H1 (cell line): ENCODE data around the gene CLCC1. TPM values are rescaled to one million over a fixed set of nuclear protein-coding genes. Genes with fewer than 3 reads are reported as not detected.

ENCODE experiments used
- BCL11A ChIP-seq, 2 experiments: IDR thresholded peaks; one replicate each; pipeline ENCODE4 v1.6.1; 2011; ENCODE audit warnings: low read depth in 2 of 2, low read length in 2 of 2, mild to moderate bottlenecking in 2 of 2
- RXRA ChIP-seq: IDR thresholded peaks from 2 replicates; pipeline ENCODE4 v1.6.1; 2011; ENCODE audit warnings: low read depth, mild to moderate bottlenecking, low read length, moderate library complexity; ENCODE audit not compliant: insufficient read depth
- SP1 ChIP-seq: IDR thresholded peaks from 2 replicates; pipeline ENCODE4 v1.6.1; 2011; ENCODE audit warnings: low read depth, low read length
- SRF ChIP-seq: IDR thresholded peaks from 2 replicates; pipeline ENCODE4 v1.6.1; 2011; ENCODE audit warnings: mild to moderate bottlenecking, low read depth, low read length, moderate library complexity
- TEAD4 ChIP-seq: IDR thresholded peaks from 2 replicates; pipeline ENCODE4 v1.6.1; 2012; ENCODE audit warnings: low read depth, low read length, inconsistent platforms, mixed read lengths
- polyA plus RNA-seq, 7 experiments: library from polyadenylated mRNA; depleted of rRNA in 3 of 7; stranded (reverse) in 5 of 7; unstranded in 2 of 7; fragments of >200 nt in 5 of 7; fragments of 200-250 nt in 2 of 7; gene quantifications; 1 replicate in 5 of 7; 2 replicates in 1 of 7; 4 replicates in 1 of 7; pipeline versions ENCODE4 v1.2.1 to v1.2.3, GENCODE V29; 2011 to 2013; ENCODE audit warnings: missing spikeins in 2 of 7, mixed read lengths in 2 of 7
- total RNA-seq: library from RNA; stranded (reverse); fragmentation: NEBNext Ultra II Directional; extraction: Animal tissue kit (Norgen Biotek cat#: 25700); gene quantifications from 2 replicates; pipeline ENCODE4 v1.2.1, GENCODE V29; 2021

The CLCC1 gene
- total and polyA plus RNA-seq, 2 of the 8 experiments (the other 6 are each of a cell fraction or from before 2014, with no cell fraction given): 8.1 to 23.8 TPM

DNA sequence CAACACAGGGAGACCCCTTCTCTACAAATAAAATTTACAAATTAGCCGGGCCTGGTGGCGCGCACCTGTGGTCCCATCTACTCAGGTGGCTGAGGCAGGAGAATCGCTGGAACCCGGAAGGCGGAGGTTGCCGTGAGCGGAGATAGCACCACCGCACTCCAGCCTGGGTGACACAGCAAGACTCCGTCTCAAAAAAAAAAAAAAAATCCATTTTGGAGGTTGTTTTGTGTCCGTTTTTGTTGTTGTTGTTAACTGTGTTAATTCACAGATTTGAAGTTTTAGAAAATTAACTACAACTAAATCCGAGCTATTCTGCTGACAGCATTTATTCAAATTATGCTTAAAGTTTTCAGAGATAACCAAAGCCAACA, 618 bp downstream of the CLCC1 start (continued):
- no peak for TF ChIP-seq BCL11A (IDR thresholded peaks at IDR 0.05; ENCODE audit: low read depth in 2 of 2, low read length in 2 of 2)
- TF ChIP-seq SRF: no peak
- TF ChIP-seq RXRA: no peak
- TF ChIP-seq SP1: no peak
- no peak for TF ChIP-seq TEAD4
